Measurements from ENCODE around the gene FANCI.

The FANCI gene

GRCh38 chr15:89307791-89308190, 64.0 kb downstream of the FANCI start:
- peak; percentile 78 for DNase-seq

- DNase-seq = no peak
These were observed 64.5 kb downstream of the FANCI start for GRCh38 chr15:89308236-89308635.

DNA sequence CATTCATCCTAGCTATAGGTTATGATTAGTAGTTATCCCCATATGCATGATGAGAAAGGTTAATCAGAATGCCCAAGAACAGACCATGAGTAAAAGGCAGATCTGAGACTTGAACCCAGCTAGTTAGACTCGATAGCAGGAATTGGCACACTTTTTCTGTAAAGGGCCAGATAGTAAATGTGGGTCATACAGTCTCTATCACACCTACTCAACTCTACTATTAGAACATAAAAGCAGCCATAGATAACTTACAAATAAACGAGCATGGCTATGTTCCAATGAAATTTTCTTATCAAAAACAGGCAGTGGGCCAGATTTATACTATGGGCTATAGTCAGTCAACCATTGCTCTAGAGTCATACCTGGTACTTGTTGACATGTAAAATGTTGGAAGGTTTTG, 66.2 kb downstream of the FANCI start:
- DNase-seq = no peak

- DNase-seq = no peak
These were observed 71.7 kb downstream of the FANCI start for GRCh38 chr15:89315375-89315929.

- DNase-seq = no peak
These were observed 72.7 kb downstream of the FANCI start for GRCh38 chr15:89316504-89316903.

GRCh38 chr15:89317186-89317720, 73.5 kb downstream of the FANCI start:
- DNase-seq = no peak

DNA sequence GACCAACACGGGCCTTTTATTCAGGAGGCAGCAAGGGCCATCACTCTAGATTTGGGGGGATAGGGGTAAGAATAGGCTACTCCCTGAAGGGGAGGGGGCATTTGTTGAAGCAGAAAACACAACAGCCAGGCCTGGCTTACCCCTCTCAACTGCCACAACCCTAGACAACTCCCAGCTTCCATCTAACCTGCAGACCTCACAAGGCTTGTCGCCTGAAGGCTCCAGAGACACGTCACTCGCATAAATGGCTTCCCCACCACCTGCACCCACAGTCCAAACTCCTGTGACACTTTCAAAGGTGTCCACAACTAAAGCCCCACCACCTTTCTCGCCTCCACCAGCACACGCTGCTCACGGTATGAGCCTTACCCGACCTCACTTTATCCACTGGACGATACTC, 75.9 kb downstream of the FANCI start:
- DNase-seq = no peak

DNA sequence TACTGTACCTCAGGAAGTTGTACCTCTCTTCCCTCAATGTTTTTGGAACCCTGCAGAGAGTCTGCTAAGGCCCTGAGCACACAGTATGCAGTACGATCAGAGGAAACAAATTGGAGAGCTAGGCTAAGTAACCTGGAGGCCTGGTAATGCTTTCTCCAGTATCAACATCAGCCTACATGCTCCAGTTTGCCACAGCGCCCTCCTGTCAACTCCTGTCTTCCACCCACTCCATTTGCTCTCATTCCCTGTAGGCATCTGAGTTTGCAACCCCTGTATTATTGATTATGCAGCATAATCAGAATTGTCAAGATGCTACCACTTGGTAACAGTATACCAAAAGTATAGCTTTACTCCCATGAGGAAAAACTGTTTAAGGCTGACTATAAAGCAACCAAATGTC, 76.4 kb downstream of the FANCI start:
- no peak for DNase-seq

DNA sequence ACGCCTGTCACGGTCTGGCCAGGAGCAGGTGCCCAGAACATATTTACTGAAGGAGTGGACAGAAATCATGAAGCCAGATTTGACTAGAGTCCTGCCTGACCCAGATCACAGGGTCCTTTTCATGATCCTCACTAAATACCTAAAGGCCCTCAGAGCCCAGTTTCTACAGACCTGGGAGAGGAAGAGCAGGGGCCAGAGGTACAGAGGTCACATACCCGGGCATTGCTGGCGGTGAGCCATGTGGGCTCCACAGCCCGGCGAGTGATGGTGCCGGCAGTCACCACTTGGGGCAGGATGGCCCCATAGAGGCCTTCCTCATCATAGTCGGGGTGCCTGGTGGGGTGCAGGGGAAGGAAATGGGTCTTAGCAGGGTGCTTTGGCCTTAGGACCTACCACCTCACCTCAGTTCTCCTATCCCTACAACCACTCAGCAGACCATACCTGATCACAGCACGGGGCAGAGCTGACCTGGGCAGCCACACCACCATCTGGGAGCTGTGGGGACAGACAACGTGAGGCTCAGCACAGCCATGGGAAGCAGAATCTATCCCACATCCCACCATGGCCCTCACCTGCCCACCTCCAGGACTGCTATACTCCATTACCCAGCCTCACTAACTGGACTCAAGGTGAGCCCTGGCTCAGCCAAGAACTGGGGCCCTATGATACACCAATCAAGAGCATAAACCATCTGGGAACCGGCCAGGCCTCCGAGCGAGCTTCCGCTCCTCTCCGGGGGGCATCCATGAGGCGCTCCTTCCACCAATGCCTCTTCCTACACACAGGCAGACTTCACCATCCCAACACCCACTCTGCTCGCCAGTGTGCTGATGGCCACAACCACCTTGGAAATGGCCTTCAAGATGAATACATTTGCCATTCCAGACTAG, 78.0 kb downstream of the FANCI start:
- no peak for DNase-seq

- no peak for DNase-seq
These were observed 79.0 kb downstream of the FANCI start for GRCh38 chr15:89322822-89323221.

DNA sequence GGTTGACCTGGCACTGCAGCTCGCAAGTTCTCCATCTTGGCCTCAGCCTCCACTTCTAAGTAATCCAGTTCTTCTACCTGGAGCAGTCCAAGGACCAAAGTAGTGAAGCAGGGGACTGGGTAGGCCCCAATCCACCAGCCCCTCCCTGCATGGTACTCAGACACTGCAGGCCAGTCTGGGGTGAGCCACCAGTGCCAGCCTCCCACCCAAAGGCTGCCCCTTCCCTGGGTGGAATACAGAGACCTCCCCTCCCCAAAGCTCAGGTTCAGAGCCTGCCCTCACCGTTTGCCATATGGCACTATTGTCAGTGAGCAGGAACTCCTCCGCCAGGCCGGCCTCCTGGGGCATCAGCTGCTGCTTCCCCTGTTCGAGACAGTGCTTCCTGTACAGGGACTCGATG, 80.0 kb downstream of the FANCI start:
- no peak for DNase-seq

DNA sequence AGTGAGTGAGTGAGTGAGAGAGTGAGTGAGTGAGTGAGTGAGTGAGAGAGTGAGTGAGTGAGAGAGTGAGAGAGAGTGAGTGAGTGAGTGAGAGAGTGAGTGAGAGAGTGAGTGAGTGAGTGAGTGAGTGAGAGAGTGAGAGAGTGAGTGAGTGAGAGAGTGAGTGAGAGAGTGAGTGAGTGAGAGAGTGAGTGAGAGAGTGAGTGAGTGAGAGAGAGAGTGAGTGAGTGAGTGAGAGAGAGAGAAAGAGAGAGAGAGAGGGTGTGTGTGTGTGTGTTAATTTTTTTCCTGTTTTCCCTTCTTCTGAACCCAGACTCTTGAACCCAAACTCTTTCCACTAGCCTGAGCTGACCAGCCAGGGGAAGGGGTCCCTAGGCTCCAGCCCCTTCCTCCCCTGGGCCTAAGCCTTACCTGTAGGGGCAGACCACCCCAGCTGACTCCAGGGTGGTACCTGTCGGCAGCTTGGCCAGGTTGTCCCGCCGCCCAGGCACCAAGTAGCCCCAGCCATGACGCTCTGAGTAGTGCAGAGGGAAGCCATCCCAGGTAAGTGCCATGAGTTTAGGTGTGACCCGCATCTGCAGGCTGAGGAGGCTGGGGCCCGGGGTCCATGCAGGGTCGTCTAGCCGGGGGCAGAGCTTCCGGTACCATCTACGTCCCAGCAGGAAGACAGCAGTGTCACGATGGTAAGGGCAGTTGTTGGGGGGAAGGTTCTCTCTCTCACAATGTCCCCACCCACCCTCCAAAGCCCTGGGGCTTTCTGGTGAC, 81.4 kb downstream of the FANCI start:
- DNase-seq = no peak

DNA sequence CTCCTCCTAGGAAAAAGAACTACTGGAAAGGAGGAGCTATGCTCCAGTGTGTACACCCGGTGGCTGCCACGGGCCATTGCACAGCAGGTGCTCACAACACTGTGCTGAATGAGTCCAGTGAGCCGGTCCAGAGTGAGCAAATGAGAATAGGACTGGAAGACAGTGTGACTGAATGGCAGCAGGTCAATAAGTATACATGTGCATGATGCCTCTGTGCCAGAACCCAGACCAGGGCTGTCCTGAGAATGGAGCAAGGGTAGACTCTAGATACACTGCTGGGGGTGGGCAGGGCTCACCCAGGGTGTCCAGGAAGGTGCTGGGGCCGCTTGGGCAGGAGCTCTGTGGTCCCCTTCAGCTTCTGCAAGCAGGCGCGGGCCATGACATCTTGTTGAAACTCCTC, 82.5 kb downstream of the FANCI start:
- no peak for DNase-seq

DNA sequence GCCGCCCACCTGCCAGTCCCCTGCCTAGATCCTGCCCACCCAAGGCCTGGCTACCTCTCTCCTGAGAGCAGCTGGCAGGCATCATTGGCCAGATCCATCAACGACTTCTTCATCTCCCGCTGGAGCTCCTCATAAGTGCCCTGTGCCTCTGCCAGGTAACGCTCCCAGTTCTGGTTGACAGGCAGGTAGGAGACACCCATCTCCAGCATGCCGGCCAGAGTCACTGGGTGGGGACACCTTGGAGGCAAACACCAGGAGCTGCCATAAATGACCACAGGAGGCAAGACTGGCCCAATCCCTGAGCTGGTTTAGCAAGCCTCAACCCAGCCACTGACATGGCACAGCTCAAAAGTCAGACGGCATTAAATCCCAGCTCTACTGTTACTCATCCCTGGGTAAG, 83.3 kb downstream of the FANCI start:
- DNase-seq = no peak

DNA sequence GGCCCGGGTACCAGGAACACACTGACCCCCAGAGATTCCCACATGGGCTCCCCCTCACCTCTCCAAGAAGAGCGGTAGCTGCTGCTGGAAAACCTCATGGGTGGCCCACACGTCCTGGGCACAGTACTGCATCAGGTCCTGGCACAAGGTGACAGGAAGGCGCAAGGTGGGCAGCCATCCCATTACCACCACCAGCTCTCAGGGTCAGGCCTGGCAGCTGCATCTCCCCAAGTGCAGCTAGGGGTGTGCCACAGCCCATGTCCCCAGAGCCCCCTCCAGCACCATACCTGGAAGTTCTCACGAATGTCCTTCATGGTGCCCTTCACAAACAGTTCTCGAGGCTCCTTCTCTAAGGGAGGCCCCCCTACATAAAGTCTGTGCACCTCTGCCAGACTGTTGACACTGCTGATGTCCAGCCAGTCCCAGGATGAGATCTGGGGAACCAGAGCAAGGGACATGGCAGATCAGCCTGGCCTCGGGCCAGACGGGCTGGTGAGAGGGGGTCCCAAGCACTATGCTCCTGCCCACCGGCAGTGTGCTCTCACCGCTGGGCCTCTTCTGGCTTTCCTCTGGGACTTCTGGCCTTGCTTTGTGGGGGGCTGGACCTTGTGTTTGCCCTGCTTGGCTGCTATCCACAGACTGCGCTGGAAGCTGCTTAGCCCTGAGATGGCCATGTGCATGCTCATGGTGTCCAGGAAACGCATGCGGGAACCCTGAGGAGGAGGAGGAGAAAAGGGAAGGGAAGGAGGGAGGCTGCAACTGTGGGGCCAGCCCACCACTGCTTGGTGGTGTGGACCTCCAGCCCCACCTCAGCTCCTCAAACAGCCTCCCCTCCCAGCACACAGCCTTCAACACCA, 84.8 kb downstream of the FANCI start:
- no peak for DNase-seq

DNA sequence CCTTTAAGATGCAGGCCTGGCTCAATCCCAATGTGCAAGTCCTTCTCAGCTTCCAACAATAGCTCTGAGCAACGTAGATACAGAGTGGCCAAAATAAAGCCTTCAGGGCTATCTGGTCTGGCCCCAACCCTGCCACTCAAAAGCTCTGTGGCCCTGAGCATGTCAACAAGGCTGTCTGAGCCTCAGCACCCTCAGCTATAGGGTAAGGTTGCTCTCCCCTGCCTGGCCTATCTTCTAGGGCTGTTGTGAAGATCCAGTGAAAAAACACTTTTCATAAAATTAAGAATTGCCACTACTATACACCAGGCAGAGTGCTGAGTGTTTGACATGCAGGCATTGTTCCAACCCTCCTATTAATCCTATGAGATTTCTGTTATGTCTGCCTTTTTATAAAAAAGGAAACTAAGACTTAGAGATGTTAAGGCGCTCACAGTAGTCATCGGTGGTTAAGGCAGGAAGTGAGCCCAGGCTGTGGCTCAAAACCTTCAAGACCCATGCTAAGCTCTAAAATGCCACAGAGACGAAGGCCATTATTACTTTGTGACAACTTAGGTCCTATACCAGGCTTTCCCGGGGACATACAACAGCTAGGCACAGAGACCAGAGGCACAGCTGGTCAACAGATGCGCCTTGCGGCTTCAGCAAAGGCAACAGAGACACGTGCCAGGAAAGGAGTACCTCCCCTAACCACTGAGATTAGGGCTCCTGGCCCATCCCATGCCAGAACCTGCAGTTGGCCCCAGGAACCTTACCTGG, 85.7 kb downstream of the FANCI start:
- DNase-seq = no peak

DNA sequence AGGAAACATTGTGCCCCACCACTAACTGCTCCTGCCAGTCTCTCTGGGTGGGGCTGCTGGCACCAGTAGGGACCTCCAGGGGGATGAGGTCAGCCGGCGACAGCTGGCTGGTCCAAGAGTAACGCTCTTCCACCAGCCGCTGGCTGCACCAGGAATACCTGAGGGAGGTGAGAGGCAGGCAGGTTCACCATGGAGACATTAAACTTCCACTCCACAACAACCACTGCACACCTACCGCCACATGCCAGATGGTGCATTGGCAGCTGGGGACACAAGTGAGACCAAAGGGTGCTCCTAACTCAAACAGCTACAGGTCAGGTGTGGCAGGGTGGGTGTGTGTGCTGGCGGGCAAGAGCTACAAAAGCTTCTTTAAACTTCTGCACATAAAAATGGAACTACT, 86.3 kb downstream of the FANCI start:
- DNase-seq = no peak

- no peak for DNase-seq
These were observed 87.3 kb downstream of the FANCI start for GRCh38 chr15:89330881-89331595.

- peak; percentile 39 for DNase-seq
These were observed 88.7 kb downstream of the FANCI start for GRCh38 chr15:89332446-89332845.

DNA sequence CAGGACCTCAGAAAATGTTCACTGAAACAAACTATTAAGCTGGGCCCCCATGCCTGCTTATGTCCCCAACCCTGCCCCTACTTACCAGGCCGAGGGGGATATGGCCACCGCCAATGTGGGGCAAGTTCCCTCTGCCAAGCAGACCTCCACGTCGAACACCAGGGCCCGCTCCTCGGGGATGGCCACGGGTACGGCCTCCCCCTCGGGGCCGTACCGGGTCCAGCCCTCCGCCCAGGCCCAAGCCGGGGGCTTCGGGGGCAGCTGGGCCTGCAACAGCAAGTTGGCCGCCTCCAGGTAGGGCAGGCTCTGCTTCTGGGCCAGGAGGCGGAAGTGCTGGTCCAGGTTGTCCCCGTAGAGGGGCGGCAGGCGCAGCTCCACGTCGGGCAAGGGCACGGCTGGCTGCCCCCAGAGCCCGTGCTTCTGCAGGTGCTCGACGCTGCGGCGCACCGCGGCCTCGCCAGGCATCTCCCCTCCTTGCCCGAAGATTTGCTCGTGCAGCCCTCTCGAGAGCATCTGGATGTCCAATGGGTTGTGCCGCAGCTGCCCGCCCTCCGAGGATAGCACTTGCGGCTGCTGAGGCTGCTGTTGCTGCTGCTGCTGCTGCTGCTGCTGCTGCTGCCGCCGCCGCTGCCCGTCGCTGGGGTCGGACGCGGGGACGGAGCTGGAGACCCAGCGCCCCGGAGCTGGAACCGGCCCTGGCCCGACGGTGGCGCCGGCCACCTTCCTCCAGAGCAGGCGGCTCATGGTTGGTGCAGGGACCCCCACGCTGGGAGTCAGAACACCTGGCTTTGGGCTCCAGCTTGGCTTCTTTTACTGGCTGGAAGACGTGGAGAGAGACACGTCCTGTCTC, 89.5 kb downstream of the FANCI start:
- no peak for DNase-seq

Data from fibroblast of skin of back (primary cell).